NB4 (cell line): ENCODE measurements around the gene STAT6.

Experiments
- DNase-seq: peaks from one replicate; pipeline ENCODE4 v3.0.0; 2010; ENCODE audit warnings: low read depth
- H3K4me3 ChIP-seq: one replicate; pipeline ENCODE4 v1.5.1; 2011; ENCODE audit warnings: mild to moderate bottlenecking, low read depth, low read length, moderate library complexity
- MYC ChIP-seq: IDR thresholded peaks from 2 replicates; pipeline ENCODE4 v1.6.1; 2011; ENCODE audit warnings: low read depth, low read length
- POLR2A ChIP-seq: IDR thresholded peaks from 2 replicates; pipeline ENCODE4 v1.6.1; 2011; ENCODE audit warnings: mild to moderate bottlenecking; ENCODE audit not compliant: insufficient read length; ENCODE audit errors: extremely low read depth
- TF ChIP-seq, protein P1 (sequence below): IDR thresholded peaks from one replicate; pipeline ENCODE4 v1.5.1; 2012; ENCODE audit warnings: low read depth, low read length
- TF ChIP-seq, protein P2 (sequence below): IDR thresholded peaks from 2 replicates; pipeline ENCODE4 v1.6.1; 2011; ENCODE audit warnings: low read depth, low read length

The STAT6 gene

DNA sequence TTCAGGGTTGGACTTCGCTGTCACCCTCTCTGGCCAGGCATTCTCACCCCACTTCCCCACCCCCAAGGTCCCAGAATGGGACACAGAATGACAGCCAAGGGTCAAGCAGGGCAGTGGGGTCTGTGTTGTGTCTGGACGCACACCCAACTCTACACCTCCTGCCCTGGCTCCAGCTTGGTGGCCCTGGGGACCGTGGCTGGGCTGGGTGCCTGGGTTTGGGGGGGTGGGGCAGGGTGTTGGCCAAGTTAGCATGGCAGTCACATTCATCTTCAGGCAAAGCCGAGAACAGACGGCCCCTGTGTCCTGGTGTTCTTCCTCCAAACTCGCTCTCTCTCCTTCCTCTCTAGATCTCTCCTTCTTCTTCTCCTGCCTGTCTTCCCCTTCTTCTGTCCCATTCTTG, 22.8 kb upstream of the STAT6 start:
- H3K4me3 ChIP-seq, result no peak overlapping the region
- TF ChIP-seq MYC (no peak), POLR2A (no peak)
- TF ChIP-seq, protein P1, sequence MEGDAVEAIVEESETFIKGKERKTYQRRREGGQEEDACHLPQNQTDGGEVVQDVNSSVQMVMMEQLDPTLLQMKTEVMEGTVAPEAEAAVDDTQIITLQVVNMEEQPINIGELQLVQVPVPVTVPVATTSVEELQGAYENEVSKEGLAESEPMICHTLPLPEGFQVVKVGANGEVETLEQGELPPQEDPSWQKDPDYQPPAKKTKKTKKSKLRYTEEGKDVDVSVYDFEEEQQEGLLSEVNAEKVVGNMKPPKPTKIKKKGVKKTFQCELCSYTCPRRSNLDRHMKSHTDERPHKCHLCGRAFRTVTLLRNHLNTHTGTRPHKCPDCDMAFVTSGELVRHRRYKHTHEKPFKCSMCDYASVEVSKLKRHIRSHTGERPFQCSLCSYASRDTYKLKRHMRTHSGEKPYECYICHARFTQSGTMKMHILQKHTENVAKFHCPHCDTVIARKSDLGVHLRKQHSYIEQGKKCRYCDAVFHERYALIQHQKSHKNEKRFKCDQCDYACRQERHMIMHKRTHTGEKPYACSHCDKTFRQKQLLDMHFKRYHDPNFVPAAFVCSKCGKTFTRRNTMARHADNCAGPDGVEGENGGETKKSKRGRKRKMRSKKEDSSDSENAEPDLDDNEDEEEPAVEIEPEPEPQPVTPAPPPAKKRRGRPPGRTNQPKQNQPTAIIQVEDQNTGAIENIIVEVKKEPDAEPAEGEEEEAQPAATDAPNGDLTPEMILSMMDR, result no peak
- TF ChIP-seq, protein P2, sequence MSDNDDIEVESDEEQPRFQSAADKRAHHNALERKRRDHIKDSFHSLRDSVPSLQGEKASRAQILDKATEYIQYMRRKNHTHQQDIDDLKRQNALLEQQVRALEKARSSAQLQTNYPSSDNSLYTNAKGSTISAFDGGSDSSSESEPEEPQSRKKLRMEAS, result no peak
- no peak for DNase-seq

DNA sequence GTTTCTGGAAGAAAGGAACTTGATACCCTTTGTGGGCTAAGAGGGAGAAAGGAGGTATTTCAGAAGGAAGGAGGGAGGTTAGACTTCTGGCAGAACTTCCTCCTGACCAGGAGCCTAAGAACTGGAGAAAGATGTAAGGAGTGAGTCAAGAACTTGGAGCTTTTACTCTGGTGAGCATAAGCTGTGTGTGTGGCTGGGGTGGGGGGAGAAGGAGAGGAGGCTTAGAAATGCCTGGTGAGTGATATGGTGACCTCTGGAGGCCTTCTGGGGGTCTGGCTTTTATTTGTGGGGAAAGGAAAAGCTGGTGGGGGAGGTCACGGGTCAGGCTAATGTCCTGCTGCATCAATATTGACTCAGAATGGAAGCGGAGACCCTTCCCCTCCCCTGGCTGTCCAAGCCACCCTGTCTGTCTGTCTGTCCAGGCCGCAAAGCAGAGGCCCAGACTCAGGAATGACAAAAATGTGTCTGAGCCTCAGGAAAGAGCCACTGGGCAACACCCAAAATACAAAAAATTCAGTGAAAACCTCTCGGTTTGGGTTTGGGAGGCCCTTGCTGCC, 21.9 kb upstream of the STAT6 start:
- TF ChIP-seq POLR2A (no peak), MYC (no peak)
- TF ChIP-seq, protein P1, result no peak
- TF ChIP-seq, protein P2, result no peak
- no peak for DNase-seq
- H3K4me3 ChIP-seq, result no peak overlapping the region

DNA sequence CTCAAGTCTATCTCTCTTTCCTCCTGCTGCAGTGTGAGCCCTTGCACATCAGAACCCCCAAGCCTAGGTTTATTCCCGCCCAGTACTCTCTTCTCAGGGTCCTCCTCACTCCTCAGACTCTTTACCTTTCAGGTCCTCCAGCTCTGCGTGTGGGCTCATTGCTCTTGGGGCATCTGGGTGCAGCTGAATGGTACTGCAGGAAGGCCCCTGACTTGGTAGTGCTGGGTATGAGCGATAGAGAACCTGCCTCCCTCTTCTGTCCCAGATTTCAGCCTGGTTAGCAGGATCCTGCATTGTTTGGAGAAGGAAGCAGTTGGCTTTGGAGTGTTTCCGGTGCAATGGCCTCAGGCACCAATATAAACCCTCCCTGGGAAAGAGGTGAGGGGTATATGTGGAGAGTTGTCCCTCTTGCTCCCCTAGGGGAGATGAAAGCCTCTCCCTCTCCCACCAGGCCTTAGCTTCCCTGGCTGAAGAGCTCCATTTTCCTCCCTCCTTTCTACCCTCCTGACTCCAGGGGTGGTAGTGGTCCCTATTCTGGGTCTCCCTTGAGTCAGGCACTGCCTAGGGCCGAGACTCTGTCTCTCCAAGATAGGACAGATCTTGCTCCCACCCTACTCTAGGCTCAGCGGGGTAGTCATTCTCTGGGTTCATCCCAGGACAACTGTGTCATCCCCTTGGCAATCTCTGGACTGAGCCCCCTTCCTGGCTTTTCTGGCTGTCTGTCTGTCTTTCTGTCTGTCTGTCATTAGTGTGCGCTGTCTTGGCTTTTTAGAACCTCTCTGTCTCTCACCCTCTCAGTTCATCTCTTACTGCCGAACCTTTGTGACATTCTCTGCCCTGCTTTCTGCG, 21.0 kb upstream of the STAT6 start:
- H3K4me3 ChIP-seq, result no peak overlapping the region
- TF ChIP-seq POLR2A (no peak), MYC (no peak)
- TF ChIP-seq, protein P2, result no peak
- TF ChIP-seq, protein P1, result no peak
- no peak for DNase-seq

DNA sequence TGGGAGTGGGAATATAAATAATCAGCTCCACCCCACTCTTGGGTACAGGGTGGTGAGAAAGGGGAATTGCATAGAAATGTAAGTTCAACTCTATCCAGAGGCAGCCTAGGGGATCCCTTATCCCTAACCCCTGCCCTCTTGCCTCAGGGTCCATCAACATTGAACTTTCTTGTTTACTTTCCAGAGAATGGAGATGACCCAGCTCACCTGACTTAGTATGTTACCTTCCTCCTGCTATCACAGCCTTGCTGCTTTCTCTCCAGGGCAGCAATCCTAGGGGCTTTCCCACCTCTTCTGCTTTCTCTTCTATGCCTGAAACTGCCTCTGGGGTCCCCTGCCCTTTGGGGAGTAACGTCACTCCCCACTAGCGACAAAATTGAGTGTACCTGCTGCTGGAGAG, 19.8 kb upstream of the STAT6 start:
- H3K4me3 ChIP-seq, result no peak overlapping the region

DNA sequence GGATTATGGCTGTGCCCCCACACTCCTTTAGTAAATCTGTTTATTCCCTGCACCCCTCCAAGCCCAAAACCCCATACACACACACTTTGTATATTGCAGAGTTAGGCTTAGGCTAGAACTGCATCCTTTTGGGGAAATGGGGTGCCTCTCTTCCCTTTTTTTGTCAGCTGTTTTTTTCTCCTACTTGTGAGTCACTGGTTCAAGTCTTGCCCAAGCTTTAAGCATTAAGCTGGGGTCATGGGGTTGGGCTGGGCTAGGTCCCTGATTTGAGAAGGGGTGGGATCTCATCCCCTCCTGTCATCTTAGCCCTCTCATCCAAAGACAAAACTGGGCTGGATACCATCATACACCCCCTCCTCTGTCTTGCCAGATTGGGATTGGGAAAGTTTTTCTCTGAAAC, 18.7 kb upstream of the STAT6 start:
- DNase-seq, result peak; percentile 54
- TF ChIP-seq, protein P2, result no peak
- TF ChIP-seq MYC, result no peak
- TF ChIP-seq POLR2A, result no peak
- H3K4me3 ChIP-seq, result no peak overlapping the region

More for the DNA sequence above, 19.8 kb upstream of the STAT6 start:
- DNase-seq, result no peak
- TF ChIP-seq, protein P1, result no peak
- TF ChIP-seq, protein P2, result no peak
- TF ChIP-seq POLR2A (no peak), MYC (no peak)

DNA sequence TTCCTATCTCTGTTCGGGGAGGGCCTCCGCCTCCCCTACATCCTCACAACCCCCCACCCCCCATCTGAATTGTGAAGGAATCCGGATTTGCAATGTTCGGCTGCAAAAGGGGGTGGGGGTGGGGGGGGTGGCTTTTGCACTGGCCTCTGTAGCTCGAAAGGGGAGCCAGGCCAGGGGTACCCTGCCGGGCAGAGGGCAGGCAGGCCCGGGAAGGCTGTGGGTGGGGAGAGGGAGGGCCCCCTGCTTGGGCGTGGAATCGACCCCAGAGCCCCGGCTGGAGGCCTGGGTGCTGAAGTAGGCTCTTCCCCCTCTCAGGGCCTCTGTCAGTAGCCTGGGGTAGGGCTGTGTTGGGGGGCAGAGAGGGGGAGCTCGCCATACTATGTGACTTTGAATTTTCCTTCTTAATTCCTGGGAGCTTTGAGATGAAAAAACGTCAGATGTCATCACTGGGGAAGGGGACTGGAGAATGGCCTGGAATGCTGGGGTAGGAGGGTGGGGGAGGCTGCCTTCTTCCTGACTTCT, 18.2 kb upstream of the STAT6 start:
- DNase-seq, result no peak
- H3K4me3 ChIP-seq, result no peak overlapping the region
- TF ChIP-seq, protein P2, result no peak
- TF ChIP-seq, protein P1, result no peak
- no peak for TF ChIP-seq POLR2A
- TF ChIP-seq MYC, result no peak
